Testis (tissue), 2 donors: ENCODE data around the gene CCSAP.

Experiments
- POLR2A ChIP-seq: fragments of 450-650 bp; IDR thresholded peaks from one replicate; pipeline ENCODE4 v1.6.1; 2017; ENCODE audit warnings: antibody characterized with exemption, mild to moderate bottlenecking, moderate library complexity
- TF ChIP-seq, protein P1 (sequence below), 3 experiments: fragments of 450-650 bp in 2 of 3; fragments of 200-600 bp in 1 of 3; sonication (generic) in 1 of 3; IDR thresholded peaks; one replicate each; pipeline ENCODE4 v1.5.1; 2016 to 2019; ENCODE audit warnings: antibody characterized with exemption in 3 of 3, mild to moderate bottlenecking in 2 of 3, moderate library complexity in 1 of 3

DNA sequence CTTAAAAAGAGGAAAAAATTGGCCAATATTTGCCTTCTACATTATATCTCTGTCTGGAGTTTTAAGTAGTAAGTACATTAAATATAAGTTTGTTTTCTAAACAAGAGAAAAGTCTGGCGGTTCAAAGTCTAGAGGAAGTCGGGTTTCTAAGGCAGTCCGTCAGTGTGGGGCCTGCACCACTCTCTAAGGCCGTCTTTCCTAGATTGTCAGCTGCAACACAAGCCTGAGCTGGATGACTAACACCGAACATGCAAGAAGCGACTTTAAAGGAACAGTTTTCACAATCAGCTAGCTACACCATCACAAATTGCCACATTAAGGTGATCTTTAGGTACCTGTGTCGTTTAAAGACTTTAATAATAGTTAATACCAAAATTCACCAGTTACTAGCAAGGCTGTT is 19.6 kb downstream of the CCSAP start:
- no peak for TF ChIP-seq POLR2A
- TF ChIP-seq, protein P1, sequence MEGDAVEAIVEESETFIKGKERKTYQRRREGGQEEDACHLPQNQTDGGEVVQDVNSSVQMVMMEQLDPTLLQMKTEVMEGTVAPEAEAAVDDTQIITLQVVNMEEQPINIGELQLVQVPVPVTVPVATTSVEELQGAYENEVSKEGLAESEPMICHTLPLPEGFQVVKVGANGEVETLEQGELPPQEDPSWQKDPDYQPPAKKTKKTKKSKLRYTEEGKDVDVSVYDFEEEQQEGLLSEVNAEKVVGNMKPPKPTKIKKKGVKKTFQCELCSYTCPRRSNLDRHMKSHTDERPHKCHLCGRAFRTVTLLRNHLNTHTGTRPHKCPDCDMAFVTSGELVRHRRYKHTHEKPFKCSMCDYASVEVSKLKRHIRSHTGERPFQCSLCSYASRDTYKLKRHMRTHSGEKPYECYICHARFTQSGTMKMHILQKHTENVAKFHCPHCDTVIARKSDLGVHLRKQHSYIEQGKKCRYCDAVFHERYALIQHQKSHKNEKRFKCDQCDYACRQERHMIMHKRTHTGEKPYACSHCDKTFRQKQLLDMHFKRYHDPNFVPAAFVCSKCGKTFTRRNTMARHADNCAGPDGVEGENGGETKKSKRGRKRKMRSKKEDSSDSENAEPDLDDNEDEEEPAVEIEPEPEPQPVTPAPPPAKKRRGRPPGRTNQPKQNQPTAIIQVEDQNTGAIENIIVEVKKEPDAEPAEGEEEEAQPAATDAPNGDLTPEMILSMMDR (IDR thresholded peaks at IDR 0.05): no peak
